GM19468 (cell line): ENCODE results near the gene EYS.

Experiments
- ATAC-seq: cut with Tn5 transposase; IDR thresholded peaks from one replicate; pipeline ENCODE4 v1.9.1; 2021; ENCODE audit warnings: mild to moderate bottlenecking, moderate library complexity, moderate number of reproducible peaks; ENCODE audit not compliant: unreplicated experiment; ENCODE audit errors: extremely low read depth

Gene EYS

DNA sequence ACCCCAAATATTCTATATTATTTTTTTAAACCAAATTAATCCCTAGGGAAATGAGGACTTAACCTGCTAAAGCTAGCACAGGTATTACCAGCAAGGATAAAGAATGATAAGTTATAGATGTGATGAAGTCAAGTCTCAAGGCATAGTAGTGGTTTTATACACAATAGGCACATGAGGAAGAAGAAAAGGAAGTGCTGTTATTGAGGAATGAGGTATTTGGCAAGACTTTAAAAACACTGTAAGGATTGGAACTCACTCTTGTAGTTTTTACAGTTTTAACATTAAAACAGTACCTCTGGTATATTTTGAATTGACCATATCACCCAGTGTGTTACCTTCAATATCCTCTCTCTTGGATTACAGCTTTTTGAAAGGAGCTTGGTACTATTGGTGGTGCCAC lies 2016.8 kb downstream of the EYS start:
- ATAC-seq, result no peak

DNA sequence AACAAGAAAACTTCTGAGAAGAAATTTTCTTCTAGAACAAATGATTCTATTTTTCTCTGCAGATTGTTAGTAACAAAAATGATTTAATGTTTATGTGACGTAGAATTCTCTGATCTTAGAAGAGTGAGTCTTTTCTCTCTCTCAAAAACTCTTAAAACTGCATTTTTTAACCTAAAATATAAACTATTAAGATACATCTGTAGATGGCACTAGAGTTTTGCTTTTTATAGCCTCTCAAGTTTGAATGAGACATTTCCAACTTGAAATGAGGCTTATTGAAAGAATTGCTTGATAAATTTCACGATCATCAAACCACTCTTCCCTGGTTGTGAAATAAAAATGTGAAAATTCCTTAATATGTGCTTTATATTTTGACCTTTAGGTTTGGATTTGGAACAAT lies 2017.6 kb downstream of the EYS start:
- no peak for ATAC-seq

GRCh38 chr6:63685446-63686379 lies 2021.3 kb downstream of the EYS start:
- ATAC-seq, result peak; percentile 74

- no peak for ATAC-seq
Measured at GRCh38 chr6:63683071-63683603, 2023.9 kb downstream of the EYS start.

DNA sequence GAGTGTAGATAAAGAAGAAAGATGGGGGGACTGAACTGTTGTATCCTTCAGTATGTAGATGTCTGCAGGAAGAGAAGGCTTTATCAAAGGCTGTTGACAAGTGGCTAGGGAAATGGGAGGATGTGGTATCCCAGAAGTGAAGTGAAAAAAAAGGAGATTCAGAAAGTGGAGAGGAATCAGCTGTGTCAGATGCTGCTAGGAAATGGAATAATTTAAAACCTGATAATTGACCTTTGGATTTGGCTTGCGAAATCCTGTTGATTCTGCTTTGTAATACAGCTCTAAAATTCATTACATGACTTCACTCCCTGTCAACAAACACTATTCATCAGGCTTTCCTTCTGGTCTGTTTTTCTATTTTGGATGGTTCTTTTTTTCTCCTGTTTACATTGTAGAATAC lies 2029.7 kb downstream of the EYS start:
- ATAC-seq, result no peak

DNA sequence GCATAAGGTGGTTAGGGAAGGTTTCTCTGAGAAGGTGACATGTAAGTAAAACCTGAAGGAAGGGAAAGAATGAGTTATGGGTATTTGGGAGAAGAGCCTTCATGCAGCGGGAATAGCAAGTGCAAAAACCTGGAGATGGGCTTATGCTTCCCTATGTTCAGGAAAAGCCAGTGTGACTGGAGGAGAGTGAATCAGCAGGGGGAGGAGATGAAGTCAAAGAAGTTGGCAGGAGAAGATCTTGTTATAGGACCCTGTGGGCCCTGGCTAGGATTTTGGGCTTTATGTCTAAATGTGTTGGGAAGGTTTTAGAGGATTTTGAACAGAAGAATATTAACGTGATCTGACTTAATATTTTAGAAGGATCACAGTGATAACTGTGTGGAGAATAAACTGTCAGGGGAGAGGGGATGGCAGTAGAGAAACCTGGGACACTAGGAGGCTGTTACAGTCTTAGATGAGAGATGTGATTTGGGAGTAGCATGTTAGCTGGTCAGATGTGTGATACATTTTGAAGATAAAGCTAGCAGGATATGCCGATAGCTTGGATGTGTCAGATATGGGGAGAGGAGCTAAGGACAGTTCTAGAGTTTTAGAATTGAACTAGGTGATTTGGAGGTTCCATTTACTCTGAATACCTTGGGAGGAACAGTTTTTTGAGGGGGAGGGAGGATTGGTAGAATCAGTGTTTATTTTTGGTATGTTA lies 2030.5 kb downstream of the EYS start:
- ATAC-seq, result no peak

DNA sequence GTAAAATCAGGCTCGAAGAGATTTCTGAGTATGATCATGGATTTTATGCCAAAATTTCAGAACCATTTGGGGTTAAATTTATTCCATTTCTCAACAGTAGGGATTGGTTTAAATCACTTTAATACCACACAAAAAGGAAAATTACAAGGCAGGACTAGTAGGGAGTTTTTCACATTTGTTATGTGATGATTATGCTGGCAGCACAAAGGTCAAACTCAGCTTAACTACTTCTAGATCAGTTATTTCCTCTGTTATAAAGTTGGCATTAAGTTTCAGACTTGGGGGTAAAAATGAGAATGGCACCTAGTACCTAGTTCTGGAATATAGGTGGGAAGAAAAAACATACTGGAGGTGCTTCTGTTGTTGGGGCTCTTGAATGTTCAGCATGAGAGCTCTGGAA lies 2031.9 kb downstream of the EYS start:
- no peak for ATAC-seq

- ATAC-seq, result no peak
Measured at GRCh38 chr6:63674635-63675034, 2032.4 kb downstream of the EYS start.

GRCh38 chr6:63673692-63674091 lies 2033.3 kb downstream of the EYS start:
- no peak for ATAC-seq

- no peak for ATAC-seq
Measured at GRCh38 chr6:63672582-63673129, 2034.4 kb downstream of the EYS start.

- ATAC-seq, result no peak
Measured at GRCh38 chr6:63671098-63671754, 2035.8 kb downstream of the EYS start.
